Parietal lobe (tissue), 1 donor: Measurements from ENCODE around the gene RAD23B. TPM values are rescaled to one million over a fixed set of nuclear protein-coding genes. Genes with fewer than 3 reads are reported as not detected.

Experiments used
- total RNA-seq: library from RNA; depleted of rRNA; stranded (reverse); fragments of >200 nt; gene quantifications from one replicate; pipeline ENCODE4 v1.2.3, GENCODE V29; 2014

The RAD23B gene
- total RNA-seq, result 68.9 TPM

DNA sequence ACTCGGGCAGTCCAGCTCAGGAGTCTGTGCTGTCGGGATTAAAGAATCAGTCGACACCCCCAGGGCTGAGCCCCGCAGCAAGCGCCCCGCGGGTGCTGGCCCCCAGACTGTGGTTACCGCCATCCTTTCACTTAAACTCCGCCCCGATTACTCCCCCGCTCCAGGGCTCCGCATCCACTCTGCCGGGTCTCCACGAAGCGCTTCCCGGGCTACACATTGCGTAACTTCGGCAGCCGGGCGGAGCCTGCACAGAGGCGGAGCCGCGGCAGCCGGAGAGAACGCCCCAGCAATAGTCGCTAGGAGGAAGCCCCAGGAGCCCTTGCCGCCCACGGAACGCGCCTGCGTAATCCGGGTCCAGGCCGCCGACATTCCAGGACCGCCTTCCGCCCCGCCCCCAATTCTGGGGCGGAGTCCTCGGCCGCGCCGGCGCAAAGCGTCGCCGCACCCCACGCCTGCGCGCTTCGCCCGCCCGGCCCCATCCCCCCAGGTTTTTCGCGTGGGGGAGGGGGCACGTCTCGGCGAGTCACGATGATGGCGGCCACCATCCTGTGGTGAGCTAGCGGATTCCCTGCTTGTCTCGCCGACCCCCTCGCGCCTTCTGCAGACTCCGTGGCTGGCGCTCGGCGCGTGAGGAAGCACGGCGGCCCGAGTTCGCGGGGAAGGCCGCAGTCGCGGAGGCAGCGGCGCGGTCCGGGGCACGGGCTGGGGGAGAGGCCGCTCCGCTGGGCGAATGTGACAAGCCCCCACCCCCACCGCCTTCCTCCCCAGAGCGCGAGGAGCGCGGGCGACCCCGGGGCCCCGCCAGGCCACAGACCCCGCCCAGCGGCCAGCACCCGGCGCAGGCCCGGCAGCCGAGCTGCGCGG is at the start of gene RAD23B:
RAD23B (plus strand) TSS at position 521 of the 864 bp plus-strand sequence. CDS start 351 bp downstream, outside the sequence.

Other genes starting within 250 kb of the RAD23B start
- gene KLF4, start 206.5 kb downstream of the RAD23B start, total RNA-seq, result 2.2 TPM